PC-9 (cell line): ENCODE data around the gene WNT9A.

Experiments used
- CTCF ChIP-seq: fragments of 200-600 bp; sonication (generic); conservative IDR thresholded peaks from 2 replicates; pipeline ENCODE4 v1.6.1; 2017; ENCODE audit warnings: mixed run types, antibody characterized with exemption, mild to moderate bottlenecking, moderate library complexity
- EZH2 ChIP-seq: fragments of 200-600 bp; sonication (generic); IDR thresholded peaks from 2 replicates; pipeline ENCODE4 v1.8.0; 2017; ENCODE audit warnings: antibody characterized with exemption, low read depth

GRCh38 chr1:227895828-227896685 lies 51.7 kb downstream of the WNT9A start:
- no peak for TF ChIP-seq EZH2
- no peak for TF ChIP-seq CTCF
